ENCODE data around the gene MACROD2.

DNA sequence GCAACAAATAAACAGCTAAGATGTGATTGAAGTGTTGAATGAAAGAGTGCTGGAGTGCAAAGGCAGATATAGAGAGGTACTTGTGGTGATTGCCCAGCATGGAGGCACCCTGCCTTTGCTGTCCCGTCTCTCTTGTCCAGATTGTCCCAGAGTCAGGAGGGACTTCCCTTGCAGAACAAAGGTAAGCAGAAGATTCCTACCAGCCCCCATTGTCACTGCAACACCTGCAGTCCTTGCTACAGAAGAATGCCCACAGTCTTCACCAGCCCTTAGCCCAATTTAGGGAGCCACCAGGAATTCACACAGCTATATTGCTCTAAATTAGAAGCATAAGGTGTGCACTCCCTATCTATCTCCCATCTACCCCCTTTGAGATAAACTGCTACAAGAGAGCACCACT lies 2086.1 kb downstream of the MACROD2 start:
- TF ChIP-seq POLR2A (IDR thresholded peaks at IDR 0.05): no peak
- no peak for TF ChIP-seq CTCF (IDR thresholded peaks at IDR 0.05)

All from uterus (tissue), 2 donors.